ENCODE results near the gene ZNF200. TPM values are rescaled to one million over a fixed set of nuclear protein-coding genes. Genes with fewer than 3 reads are reported as not detected.

The ZNF200 gene
- polyA plus RNA-seq, 1 experiment: 4.0 TPM

GRCh38 chr16:3256866-3257465, 22.0 kb upstream of the ZNF200 start:
- Histone ChIP-seq H3K27me3 (ENCODE audit: control insufficient read depth, insufficient read depth, low read length) (0 out of 2 replicates have a peak, but pooled peaks cover 3% of the 10 kb centered on the region), H3K36me3 (ENCODE audit: control insufficient read depth, insufficient read depth, low read length) (no peaks in the 10 kb centered on the region), H3K4me3 (ENCODE audit: low read depth, low read length) (no peak overlapping the region)
- ChIA-PET CTCF (interaction anchor here (2.8 kb wide), 1 partner anchor 10 kb away, joined by 14 read pairs; no protein-coding TSS in a partner anchor), POLR2A (no interaction called here)
- TF ChIP-seq, protein P1, sequence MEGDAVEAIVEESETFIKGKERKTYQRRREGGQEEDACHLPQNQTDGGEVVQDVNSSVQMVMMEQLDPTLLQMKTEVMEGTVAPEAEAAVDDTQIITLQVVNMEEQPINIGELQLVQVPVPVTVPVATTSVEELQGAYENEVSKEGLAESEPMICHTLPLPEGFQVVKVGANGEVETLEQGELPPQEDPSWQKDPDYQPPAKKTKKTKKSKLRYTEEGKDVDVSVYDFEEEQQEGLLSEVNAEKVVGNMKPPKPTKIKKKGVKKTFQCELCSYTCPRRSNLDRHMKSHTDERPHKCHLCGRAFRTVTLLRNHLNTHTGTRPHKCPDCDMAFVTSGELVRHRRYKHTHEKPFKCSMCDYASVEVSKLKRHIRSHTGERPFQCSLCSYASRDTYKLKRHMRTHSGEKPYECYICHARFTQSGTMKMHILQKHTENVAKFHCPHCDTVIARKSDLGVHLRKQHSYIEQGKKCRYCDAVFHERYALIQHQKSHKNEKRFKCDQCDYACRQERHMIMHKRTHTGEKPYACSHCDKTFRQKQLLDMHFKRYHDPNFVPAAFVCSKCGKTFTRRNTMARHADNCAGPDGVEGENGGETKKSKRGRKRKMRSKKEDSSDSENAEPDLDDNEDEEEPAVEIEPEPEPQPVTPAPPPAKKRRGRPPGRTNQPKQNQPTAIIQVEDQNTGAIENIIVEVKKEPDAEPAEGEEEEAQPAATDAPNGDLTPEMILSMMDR (IDR thresholded peaks at IDR 0.05; ENCODE audit: insufficient read depth, low read depth, low read length): no peak
- DNase-seq (ENCODE audit: low read depth): no peak

DNA sequence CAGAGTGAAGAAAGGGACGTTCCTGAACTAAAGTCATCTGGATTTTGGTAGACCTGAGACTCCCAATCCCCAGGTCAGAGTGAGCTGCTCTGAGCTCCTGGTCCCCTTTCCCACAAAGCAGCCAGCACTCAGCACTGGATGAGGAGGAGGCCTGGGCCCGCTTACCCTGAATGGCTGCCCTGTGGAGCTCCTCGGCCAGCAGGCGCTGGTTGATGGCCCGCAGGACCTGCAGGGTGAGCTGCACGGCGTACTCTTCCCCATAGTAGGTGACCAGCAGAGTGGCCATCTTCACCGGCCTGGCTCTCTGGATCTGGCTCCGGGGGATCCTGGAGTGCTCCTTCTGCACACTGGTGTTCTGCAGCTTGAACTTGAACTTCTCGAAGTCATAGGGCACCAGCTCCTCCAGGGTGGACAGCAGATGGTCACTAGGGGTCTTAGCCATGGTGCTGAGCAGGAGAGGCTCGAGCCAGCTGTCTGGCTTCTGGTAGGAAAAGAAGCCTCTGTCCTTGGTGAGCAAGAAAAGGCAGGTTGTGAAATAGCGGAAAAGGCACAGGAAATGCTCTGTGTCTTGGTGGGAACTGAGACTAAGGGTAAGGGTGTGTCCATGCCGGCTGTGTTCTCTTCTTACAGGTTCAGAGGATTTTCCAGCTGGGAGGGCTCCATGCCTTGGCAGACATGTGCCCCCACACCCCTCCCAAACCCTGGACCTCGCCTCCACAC, 21.3 kb upstream of the ZNF200 start, which contains the start of gene MEFV:
Gene MEFV, minus strand, starts transcription at position 488 of the 720 bp plus-strand sequence. Its CDS starts 46 bp downstream, at position 442.
- ChIA-PET POLR2A (no interaction called here), CTCF (interaction anchor here (1.2 to 1.5 kb wide), 2 partner anchors 8 to 11 kb away, joined by 3 to 5 read pairs; no protein-coding TSS in a partner anchor)
- Histone ChIP-seq H3K27me3 (ENCODE audit: control insufficient read depth, insufficient read depth, low read length) (0 out of 2 replicates have a peak, but pooled peaks cover 3% of the 10 kb centered on the region), H3K4me3 (ENCODE audit: low read depth, low read length) (no peak within 1 kb of the TSS), H3K36me3 (ENCODE audit: control insufficient read depth, insufficient read depth, low read length) (no peaks in the 10 kb centered on the region)
- TF ChIP-seq, protein P1 (IDR thresholded peaks at IDR 0.05; ENCODE audit: insufficient read depth, low read depth, low read length): no peak
- DNase-seq (ENCODE audit: low read depth): no peak

- no peaks in the 10 kb centered on the region for H3K36me3 ChIP-seq (ENCODE audit: control insufficient read depth, insufficient read depth, low read length)
- TF ChIP-seq, protein P1 (IDR thresholded peaks at IDR 0.05; ENCODE audit: insufficient read depth, low read depth, low read length): no peak
- ChIA-PET POLR2A (no interaction called here), CTCF (interaction anchor here (0.6 to 1.5 kb wide), 3 partner anchors 9 to 18 kb away, joined by 3 to 4 read pairs (median 3); no protein-coding TSS in a partner anchor)
- peaks cover 6% of the 10 kb centered on the region; the same call in 1 of the 2 replicates for H3K27me3 ChIP-seq (ENCODE audit: control insufficient read depth, insufficient read depth, low read length)
- no peak for DNase-seq (ENCODE audit: low read depth)
- no peak overlapping the region for H3K4me3 ChIP-seq (ENCODE audit: low read depth, low read length)
Measured at GRCh38 chr16:3254309-3254708, 19.4 kb upstream of the ZNF200 start.

DNA sequence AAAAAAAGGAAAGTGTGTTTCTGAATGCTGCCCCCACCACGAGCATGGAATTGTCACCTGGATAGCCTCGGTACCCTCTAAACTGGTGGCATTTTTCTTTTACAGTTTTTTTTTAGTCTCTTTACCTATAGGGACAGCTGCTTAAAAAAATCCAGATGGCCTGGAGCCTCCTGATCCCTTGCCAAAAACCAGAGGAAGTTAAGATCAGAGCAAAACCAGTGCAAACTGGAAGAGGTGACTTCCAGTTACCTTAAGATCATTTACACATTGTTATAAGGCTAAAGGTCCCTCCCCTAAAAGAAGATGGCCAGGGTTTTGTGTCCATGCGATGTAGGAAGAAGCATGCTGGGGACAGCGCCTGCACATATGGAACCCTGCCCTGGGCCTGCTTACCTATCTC, 18.0 kb upstream of the ZNF200 start:
- ChIA-PET POLR2A (no interaction called here), CTCF (interaction anchor here (0.6 kb wide), 1 partner anchor 9 kb away, joined by 3 read pairs; no protein-coding TSS in a partner anchor)
- peaks cover 6% of the 10 kb centered on the region; the same call in 1 of the 2 replicates for H3K27me3 ChIP-seq (ENCODE audit: control insufficient read depth, insufficient read depth, low read length)
- no peak overlapping the region for H3K4me3 ChIP-seq (ENCODE audit: low read depth, low read length)
- DNase-seq (ENCODE audit: low read depth): no peak
- no peaks in the 10 kb centered on the region for H3K36me3 ChIP-seq (ENCODE audit: control insufficient read depth, insufficient read depth, low read length)
- TF ChIP-seq, protein P1 (IDR thresholded peaks at IDR 0.05; ENCODE audit: insufficient read depth, low read depth, low read length): no peak

- TF ChIP-seq, protein P1 (IDR thresholded peaks at IDR 0.05; ENCODE audit: insufficient read depth, low read depth, low read length): no peak
- ChIA-PET CTCF (interaction anchor here (1.2 kb wide), 1 partner anchor 18 kb away, joined by 3 read pairs; no protein-coding TSS in a partner anchor), POLR2A (no interaction called here)
- no peak overlapping the region for H3K4me3 ChIP-seq (ENCODE audit: low read depth, low read length)
- no peaks in the 10 kb centered on the region for H3K36me3 ChIP-seq (ENCODE audit: control insufficient read depth, insufficient read depth, low read length)
- H3K27me3 ChIP-seq (ENCODE audit: control insufficient read depth, insufficient read depth, low read length): peaks cover 6% of the 10 kb centered on the region
- DNase-seq (ENCODE audit: low read depth): no peak
Measured at GRCh38 chr16:3249451-3249850, 14.5 kb upstream of the ZNF200 start.
